ENCODE data around the gene CACNB3.

The CACNB3 gene

DNA sequence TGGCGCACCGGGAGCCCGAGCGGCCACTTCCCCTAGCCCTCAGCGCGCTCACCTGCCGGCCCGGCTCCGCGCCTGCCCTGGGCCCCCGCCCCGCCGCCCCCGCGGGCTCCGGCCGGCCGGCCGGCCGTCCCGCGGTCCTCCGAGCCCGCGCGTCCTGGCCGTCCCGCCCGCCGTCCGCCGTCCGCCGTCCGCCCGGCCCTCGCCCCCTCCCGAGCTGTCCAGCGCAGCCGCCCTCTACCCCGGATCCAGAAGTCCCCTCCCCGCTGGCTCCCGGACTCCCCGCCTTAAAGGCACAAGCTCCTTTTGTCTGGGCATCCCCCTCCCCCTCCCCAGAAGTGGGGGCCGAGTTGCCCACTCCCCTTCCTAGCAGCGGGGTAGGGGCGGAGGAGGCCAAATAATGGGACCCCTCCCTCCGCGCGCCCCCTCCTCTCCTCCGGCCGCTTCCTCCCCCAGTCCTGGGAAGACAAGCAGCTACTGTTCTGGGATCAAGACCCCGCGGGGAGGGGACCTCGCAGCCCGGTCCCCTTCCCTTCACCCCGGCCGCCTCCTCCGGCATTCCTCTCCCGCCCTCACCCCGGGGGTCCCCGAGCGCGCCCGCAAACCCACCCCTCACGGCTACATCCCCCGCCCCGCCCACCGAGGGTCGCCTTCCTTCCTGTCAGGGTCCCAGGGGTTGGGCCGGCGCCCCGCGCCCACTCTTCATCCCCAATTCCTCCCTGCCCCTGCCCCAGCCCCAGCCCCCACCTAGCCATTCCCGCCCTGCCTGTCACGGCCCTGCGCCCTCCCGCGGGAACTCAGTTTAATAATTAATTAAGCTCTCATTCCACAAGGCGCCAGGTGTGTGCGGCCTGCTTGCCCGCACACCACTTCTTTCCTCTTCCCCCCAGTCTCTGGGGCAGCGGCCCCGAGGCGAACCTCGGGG lies 29.2 kb upstream of the CACNB3 start, which contains the start of gene ADCY6:
Gene ADCY6, minus strand, starts transcription at position 236 of the 922 bp plus-strand sequence. CDS start 5,655 bp downstream, outside the sequence.
- peak; percentile 21 for DNase-seq

DNA sequence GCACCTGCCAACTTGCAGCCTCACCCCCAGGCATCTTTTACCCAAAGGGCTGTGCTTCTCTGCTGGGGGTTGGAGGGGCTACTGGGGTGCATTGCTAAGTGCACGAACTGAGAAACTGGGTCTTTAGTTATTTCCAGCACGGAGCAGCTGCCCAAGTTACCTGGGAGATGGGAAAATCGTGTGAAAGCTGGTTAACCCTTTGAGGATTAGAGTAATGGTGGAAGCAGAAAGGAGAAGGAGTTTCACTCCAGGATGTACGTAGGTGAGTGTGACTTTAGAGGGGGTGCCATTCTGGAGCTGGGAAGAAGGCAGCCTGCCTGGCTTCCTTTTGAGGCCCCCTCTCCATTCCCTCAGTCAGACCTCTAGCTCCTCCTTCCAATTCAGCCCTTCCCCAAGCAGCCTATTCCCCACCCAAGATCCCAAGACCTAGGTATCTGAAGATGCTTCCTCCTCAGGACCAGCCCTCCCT lies 28.4 kb upstream of the CACNB3 start:
- DNase-seq, result no peak

DNA sequence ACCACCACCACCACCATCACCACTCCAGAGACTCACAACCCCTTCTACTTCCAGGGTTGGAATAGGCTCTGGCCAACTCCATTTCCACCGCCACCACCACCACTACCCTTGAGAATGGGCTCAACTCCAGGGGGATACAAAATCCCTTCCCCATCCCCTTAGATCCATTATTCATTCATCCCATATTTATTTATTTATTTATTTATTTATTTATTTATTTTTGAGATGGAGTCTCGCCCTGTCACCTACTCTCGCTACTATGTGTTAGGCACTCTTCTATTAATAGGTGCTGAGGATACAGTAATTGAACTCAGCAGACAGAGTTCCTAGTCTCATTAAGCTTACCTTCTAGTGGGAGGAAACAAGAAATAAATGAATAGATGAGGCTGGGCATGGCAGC lies 24.6 kb upstream of the CACNB3 start:
- no peak for DNase-seq

GRCh38 chr12:48794870-48795269 lies 23.4 kb upstream of the CACNB3 start:
- no peak for DNase-seq

- DNase-seq, result peak; percentile 66
Observed at GRCh38 chr12:48795550-48796455, 22.5 kb upstream of the CACNB3 start.

GRCh38 chr12:48796976-48797375 lies 21.3 kb upstream of the CACNB3 start:
- DNase-seq, result no peak

DNA sequence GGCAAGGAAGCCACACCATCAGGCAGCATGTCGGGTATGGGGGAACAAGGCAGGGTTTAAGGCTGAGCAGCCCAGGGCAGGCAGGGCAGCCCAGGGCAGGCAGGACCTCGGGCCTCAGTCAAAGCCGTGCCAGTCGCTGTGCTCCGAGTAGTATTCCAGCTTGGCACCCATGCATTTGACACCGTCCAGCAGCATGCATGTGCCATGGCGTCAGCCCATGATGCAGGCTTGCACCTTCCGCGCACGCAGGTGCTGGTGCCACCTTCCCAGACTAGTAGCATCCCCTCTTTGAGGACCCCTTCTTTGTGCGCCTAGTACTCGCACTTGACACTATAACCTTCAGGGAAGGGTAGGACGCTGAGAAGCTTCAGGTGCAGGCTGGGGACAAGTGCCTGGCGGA lies 17.8 kb upstream of the CACNB3 start:
- DNase-seq, result no peak

GRCh38 chr12:48800971-48801370 lies 17.3 kb upstream of the CACNB3 start:
- DNase-seq, result no peak

GRCh38 chr12:48803675-48804074 lies 14.6 kb upstream of the CACNB3 start:
- no peak for DNase-seq

DNA sequence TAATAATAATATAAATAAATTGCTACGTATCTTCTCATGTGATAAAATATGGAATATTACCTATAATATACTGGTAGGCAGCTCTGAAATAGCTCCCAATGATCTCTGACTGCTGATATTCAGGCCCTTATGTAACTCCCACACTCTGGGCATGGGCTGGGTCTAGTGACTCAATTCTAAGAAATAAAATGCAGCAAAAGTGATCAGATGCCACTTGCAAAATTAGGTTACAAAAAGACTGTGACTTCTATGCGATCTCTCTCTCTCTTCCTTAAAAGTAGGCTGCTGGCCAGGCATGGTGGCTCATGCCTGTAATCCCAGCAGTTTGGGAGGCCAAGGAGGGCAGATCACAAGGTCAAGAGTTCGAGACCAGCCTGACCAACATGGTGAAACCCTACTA lies 10.3 kb upstream of the CACNB3 start:
- no peak for DNase-seq

GRCh38 chr12:48810903-48811431 lies 7.3 kb upstream of the CACNB3 start:
- no peak for DNase-seq

DNA sequence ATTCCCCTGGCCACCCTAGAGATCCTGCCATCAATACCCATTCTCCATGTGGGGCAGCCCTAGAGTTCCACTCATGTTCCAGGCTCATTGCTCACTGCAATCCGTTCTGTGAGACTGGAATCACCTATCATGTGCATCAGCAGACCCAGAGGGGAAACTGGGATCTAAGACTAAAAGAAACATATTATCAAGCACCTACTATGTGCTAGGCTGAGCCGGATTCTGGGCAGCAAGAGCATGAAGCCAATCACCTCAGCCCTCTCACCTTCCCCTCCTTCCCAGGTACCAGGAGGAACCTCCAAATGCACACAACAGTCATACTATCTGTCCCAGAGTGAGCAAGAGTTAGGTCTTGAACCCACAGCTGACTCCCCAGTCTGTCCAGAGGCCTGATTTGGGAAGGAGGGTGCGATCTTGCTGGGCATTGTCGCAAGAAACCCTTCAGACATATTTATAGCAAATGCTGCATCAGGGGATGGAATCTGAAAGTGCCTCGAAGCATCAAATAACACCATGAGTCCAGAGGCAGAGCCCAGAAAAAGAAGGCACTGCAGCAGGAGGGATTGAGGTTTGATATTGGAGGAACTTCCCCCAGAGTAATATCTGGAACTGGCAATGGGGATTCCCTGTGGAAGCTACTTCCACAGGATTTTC lies 6.7 kb upstream of the CACNB3 start:
- DNase-seq, result no peak

DNA sequence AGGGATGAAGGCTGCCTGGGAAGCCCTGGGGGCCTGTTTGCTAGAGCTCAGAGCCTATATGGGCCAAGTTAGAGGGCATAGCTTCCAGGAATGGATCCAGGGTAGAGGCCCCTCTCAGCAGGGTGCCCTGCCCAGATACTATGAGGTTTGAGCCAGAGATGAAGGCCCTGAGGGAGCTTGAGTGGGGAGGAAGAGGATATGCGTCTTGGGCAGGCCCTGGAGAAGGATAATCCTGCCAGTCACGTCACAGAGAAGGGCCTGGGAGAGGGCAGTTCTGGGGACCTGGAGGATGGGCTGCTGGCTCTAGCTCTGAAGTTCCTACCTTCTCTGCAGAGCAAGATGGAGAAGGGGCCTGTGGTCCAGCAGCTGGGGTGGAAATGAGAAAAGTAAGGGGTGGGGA lies 5.9 kb upstream of the CACNB3 start:
- no peak for DNase-seq

DNA sequence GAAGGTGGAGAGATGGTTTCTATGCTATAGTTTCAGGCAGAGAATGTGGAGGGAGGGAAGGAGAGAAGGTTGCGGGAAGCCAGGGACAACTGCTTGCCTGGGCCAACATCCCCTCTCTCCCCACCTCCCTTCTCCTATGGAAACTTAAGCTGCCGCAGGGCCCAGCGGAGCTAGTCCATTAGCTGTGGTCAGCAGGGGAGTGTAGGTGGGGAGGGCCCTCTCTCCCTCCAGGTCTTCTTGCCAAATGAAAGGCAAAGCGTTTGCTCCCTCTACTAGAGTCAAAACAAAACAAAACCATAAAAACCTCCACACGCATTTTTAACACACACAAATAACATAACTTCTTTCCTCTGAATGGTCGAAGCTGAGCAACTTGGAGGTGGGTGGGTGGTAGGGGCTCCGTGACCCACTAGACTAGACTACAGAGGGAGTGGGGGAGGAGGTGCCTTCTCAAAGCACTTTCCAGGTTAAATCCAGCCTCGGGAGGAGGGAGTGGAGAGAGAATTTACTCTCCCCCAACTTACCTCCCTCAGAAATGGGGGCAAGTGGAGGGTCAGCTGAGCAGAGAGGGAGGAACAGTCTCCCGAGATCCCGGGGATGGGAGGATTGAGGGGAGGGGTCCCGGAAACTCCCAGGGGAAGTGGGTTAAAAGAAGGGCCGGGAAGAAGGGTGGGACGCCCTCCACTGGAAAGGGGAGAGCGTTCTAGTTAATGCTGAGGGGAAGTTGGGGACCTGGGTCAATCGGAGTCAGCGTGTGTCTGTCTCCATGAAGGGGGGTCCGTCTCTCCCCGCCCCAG lies 4.6 kb upstream of the CACNB3 start:
- DNase-seq, result no peak

DNA sequence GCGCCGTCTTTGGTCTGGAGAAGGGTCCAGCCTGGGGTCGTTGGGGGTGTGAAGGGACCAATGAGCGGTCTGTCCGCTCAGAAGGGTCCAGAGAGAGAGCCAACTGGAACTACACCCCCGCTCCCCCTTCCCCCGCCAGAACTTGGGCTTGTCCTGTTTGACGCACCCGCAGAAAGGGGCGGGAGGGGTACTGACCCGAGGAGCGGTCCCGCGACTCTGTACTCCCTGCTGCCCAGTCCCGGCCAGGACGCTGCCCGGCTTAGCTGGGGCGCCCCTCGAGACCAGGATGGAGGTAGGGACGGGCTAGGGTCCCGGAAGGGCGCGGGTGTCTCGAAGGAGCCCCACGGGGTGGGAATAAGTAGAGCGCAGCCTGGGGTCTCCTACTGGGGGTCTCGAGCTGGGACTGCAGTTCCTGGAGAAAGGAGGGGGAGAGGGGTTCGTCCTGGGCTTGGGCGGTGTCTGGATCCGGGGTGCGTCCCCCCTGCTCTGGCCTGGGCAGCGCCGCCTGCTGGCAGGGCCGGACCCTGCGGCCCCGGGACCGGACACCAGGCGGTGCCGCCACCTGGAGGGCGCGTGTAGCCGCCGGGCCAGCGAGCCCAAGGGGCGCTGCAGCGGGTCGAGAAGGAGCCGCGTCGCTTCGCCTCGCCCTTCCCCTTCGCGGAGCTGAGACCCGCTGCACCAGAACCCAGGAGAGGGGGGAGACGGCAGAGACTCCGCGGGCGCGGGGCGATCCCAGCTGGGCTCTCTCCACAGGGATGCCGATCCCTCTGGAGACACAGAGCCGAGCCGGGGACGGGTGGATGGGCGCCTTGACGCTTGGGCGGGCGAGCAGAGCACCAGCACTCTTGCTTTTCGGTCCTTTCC lies 3.8 kb upstream of the CACNB3 start:
- DNase-seq, result peak; percentile 62

DNA sequence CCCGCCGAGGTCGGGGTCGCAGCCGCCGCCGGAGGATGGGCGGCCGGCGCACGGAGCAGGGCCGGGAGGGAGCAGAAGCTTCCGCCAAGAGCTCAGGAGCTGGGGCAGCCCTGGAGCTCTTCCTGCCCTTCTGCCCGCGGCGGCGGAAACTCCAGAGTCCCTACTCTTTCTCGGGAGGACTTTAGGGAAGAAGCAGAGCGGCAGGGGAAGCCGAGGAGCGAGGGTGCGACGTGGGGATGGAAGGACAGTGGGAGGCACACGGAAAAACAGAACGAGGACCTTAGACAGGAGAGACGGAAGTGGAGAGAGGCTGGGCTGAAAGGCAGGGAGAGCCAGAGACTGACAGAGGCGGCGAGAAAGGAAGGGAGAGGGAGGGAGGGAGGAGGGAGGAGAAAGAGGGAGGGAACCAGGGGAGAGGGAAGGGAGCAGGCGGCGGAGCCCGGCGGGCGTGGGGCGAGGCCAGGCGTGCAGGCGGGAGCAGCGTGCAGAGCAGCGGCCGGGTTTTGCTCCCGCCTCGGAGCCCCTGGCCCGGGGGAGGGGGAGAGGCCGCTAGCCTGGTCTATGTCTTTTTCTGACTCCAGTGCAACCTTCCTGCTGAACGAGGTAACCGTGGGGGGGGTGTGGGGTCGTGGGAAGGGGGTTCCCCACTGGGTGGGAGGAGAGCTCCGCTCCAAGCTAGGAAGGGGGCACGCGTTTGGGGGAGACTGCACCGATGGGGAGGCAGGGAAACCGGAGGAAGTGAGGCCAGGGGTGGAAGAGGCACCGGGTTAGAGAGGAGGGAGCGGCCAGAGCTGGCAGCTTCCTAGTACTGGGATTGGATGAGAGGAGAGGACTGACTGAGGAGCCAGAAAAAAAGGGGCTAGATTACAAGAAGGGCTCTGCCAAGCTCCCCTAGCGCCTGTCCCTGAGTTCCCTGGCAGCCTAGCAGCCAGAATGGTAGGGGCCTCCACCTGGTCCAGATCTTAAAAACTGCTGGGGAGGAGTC lies 2.9 kb upstream of the CACNB3 start:
- peak; percentile 84 for DNase-seq

- peak; percentile 39 for DNase-seq
Observed at GRCh38 chr12:48816143-48816854, 2.0 kb upstream of the CACNB3 start.

DNA sequence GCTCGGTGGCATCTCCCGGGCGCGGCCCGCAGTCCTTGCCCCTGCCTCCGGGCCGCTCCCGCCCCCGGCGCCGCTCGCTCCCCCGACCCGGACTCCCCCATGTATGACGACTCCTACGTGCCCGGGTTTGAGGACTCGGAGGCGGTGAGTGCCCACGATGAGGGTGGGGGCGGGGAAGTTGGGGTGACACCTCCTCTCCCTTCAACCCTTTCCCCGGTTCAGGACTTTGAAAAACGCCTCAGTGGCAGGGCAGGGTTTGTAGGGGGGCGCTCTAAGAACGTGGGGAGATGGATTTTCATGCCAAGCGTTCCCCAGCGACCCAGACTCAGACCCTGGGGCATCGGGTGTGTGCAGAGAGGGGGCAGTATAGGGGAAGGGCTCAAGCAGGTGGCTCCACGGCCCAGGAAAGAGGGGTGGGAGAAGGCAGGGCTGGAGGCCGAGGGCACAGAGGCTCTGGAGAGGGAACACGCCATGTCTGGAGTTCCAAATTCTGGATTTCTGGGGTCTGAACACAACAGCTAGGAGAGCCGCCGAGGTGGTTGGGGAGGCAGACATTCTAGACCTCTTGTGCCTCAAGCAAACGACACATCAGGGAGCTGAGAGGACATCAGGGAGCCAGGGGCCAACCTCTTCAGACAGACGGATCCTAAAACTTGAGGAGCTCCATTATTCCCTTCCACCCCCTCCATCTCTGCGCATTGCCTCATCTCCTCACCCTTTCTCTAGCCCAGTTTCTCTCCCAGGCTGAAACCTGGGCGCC lies 715 bp downstream of the CACNB3 start:
- DNase-seq, result peak; percentile 24
